Measurements from ENCODE around the gene FETUB.

The FETUB gene

GRCh38 chr3:186642014-186642413, 1.8 kb downstream of the FETUB start:
- DNase-seq: no peak
- no peak for TF ChIP-seq CTCF (IDR thresholded peaks at IDR 0.05; ENCODE audit: low read depth, low read length)
- H3K27me3 ChIP-seq (ENCODE audit: insufficient read depth, low read depth, severe bottlenecking): peaks cover 8% of the 10 kb centered on the region

DNA sequence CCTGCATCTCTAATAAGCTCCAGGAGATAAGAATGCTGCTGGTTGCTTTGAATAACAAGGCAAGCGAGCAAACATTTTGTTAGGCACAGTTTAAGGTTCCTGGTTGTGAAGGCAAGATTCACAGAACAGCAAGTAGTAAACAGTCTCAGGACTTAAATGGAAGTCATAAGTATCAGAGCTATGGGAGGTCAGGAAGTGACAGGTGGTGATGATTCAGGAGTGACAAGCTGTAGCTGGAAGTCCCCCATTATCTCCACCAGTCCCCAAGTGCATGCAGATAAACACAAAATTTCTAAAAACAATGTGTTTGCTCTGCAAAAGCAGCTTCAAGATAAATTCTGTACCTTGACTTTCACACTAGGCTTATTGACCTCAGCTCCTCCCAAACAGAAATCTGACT, 3.3 kb downstream of the FETUB start:
- Histone ChIP-seq H3K4me3 (ENCODE audit: low read depth, low read length) (no peak overlapping the region), H3K27me3 (ENCODE audit: insufficient read depth, low read depth, severe bottlenecking) (peaks cover 8% of the 10 kb centered on the region), H3K36me3 (no peaks in the 10 kb centered on the region), H3K9me3 (ENCODE audit: severe bottlenecking) (no peaks in the 10 kb centered on the region), H3K27ac (no peak overlapping the region)
- no peak for DNase-seq
- TF ChIP-seq CTCF (IDR thresholded peaks at IDR 0.05; ENCODE audit: low read depth, low read length): no peak

More at GRCh38 chr3:186642014-186642413, 1.8 kb downstream of the FETUB start:
- Histone ChIP-seq H3K27ac (no peak overlapping the region), H3K4me3 (ENCODE audit: low read depth, low read length) (no peak overlapping the region), H3K36me3 (no peaks in the 10 kb centered on the region), H3K9me3 (ENCODE audit: severe bottlenecking) (no peaks in the 10 kb centered on the region)

- H3K27ac ChIP-seq: no peak overlapping the region
- DNase-seq: no peak
- H3K9me3 ChIP-seq (ENCODE audit: severe bottlenecking): no peaks in the 10 kb centered on the region
- H3K27me3 ChIP-seq (ENCODE audit: insufficient read depth, low read depth, severe bottlenecking): peaks cover 8% of the 10 kb centered on the region
- H3K36me3 ChIP-seq: no peaks in the 10 kb centered on the region
- H3K4me3 ChIP-seq (ENCODE audit: low read depth, low read length): no peak overlapping the region
- TF ChIP-seq CTCF (IDR thresholded peaks at IDR 0.05; ENCODE audit: low read depth, low read length): no peak
These were observed 4.5 kb downstream of the FETUB start for GRCh38 chr3:186644683-186645082.

GRCh38 chr3:186646106-186646505, 5.9 kb downstream of the FETUB start:
- DNase-seq: no peak
- no peak overlapping the region for H3K27ac ChIP-seq
- H3K36me3 ChIP-seq: no peaks in the 10 kb centered on the region
- no peaks in the 10 kb centered on the region for H3K9me3 ChIP-seq (ENCODE audit: severe bottlenecking)
- TF ChIP-seq CTCF (IDR thresholded peaks at IDR 0.05; ENCODE audit: low read depth, low read length): no peak
- H3K4me3 ChIP-seq (ENCODE audit: low read depth, low read length): no peak overlapping the region
- peaks cover 12% of the 10 kb centered on the region for H3K27me3 ChIP-seq (ENCODE audit: insufficient read depth, low read depth, severe bottlenecking)

DNA sequence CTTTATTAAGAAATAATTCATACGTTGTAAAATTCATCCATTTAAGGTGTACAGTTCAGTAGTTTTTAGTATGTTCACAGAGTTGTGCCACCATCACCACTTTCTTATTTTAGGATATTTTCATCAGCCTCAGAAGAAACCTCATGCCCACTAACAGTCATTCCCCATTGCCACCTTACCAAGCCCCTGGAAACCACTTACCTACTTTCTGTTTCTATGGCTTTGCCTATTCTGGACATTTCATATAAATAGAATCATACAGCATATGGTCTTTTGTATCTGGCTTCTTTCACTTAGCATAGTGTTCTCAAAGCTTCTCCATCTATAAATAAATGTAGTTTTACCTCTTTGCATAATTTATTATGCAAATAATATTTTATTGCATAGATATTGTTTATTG, 6.6 kb downstream of the FETUB start:
- no peak for DNase-seq
- peaks cover 6% of the 10 kb centered on the region for H3K27me3 ChIP-seq (ENCODE audit: insufficient read depth, low read depth, severe bottlenecking)
- no peak for TF ChIP-seq CTCF (IDR thresholded peaks at IDR 0.05; ENCODE audit: low read depth, low read length)
- no peaks in the 10 kb centered on the region for H3K9me3 ChIP-seq (ENCODE audit: severe bottlenecking)
- no peak overlapping the region for H3K4me3 ChIP-seq (ENCODE audit: low read depth, low read length)
- no peak overlapping the region for H3K27ac ChIP-seq
- H3K36me3 ChIP-seq: no peaks in the 10 kb centered on the region

GRCh38 chr3:186648851-186649250, 8.7 kb downstream of the FETUB start:
- TF ChIP-seq CTCF (IDR thresholded peaks at IDR 0.05; ENCODE audit: low read depth, low read length): no peak
- peaks cover 6% of the 10 kb centered on the region for H3K27me3 ChIP-seq (ENCODE audit: insufficient read depth, low read depth, severe bottlenecking)
- H3K27ac ChIP-seq: no peak overlapping the region
- no peaks in the 10 kb centered on the region for H3K9me3 ChIP-seq (ENCODE audit: severe bottlenecking)
- no peak for DNase-seq
- no peaks in the 10 kb centered on the region for H3K36me3 ChIP-seq
- H3K4me3 ChIP-seq (ENCODE audit: low read depth, low read length): no peak overlapping the region

Data from WERI-Rb-1 (cell line).